A673 (cell line): ENCODE results near the gene FOXJ3. TPM values are rescaled to one million over a fixed set of nuclear protein-coding genes. Genes with fewer than 3 reads are reported as not detected.

Experiments
- BruUV-seq: library from RNA; stranded (reverse); fragments of 400-500 nt; replicated peaks from 2 replicates; lab custom pipeline; 2021; lab: Mats Ljungman, UMichigan
- CTCF ChIA-PET: fragments of 300-600 bp; sonication (Branson Sonifier 250); formaldehyde crosslinking; loops from one replicate; lab custom pipeline; 2022; ENCODE audit warnings: antibody characterized with exemption; lab: Charles Lee
- POLR2A ChIA-PET: fragments of 300-600 bp; sonication (Branson Sonifier 250); formaldehyde crosslinking; loops from one replicate; lab custom pipeline; 2022; ENCODE audit warnings: antibody characterized with exemption; ENCODE audit not compliant: low non-redundant PET; lab: Charles Lee
- DNase-seq: peaks from one replicate; pipeline ENCODE4 v3.0.0-alpha.2; 2015; ENCODE audit warnings: low spot score
- H3K27ac ChIP-seq: fragments of 200-600 bp; sonication (generic); 2 replicates; pipeline ENCODE4 v1.5.1; 2016; ENCODE audit warnings: mixed run types, low read depth, mild to moderate bottlenecking, mixed read lengths, antibody characterized with exemption, low read length; ENCODE audit not compliant: poor library complexity, severe bottlenecking
- H3K27me3 ChIP-seq: fragments of 200-600 bp; sonication (generic); replicated peaks from 2 replicates; pipeline ENCODE4 v1.6.1; 2017; ENCODE audit warnings: mixed run types, low read depth, mild to moderate bottlenecking, mixed read lengths, antibody characterized with exemption, low read length; ENCODE audit not compliant: insufficient read depth, poor library complexity
- H3K36me3 ChIP-seq: fragments of 200-600 bp; sonication (generic); 2 replicates; pipeline ENCODE4 v1.6.1; 2016; ENCODE audit warnings: mixed run types, mild to moderate bottlenecking, mixed read lengths, antibody characterized with exemption, low read length; ENCODE audit not compliant: insufficient read depth, poor library complexity, severe bottlenecking
- H3K4me1 ChIP-seq: fragments of 200-600 bp; sonication (generic); 2 replicates; pipeline ENCODE4 v1.6.1; 2017; ENCODE audit warnings: mixed run types, mild to moderate bottlenecking, mixed read lengths, antibody characterized with exemption, low read length; ENCODE audit not compliant: insufficient read depth, poor library complexity, severe bottlenecking
- H3K4me3 ChIP-seq: fragments of 200-600 bp; sonication (generic); 2 replicates; pipeline ENCODE4 v1.5.1; 2016; ENCODE audit warnings: low read depth, mixed run types, mild to moderate bottlenecking, mixed read lengths, low read length; ENCODE audit not compliant: poor library complexity, severe bottlenecking
- H3K9me3 ChIP-seq: fragments of 200-600 bp; sonication (generic); 2 replicates; pipeline ENCODE4 v1.6.1; 2016; ENCODE audit warnings: mixed run types, low read depth, mild to moderate bottlenecking, mixed read lengths, antibody characterized with exemption, low read length; ENCODE audit not compliant: poor library complexity, severe bottlenecking
- EZH2 ChIP-seq: fragments of 200-600 bp; sonication (generic); IDR thresholded peaks from 2 replicates; pipeline ENCODE4 v1.6.1; 2017; ENCODE audit warnings: borderline replicate concordance, low read depth, mild to moderate bottlenecking, mixed read lengths, antibody characterized with exemption, low read length; ENCODE audit not compliant: poor library complexity, severe bottlenecking
- intact Hi-C: fragments of 100-400 bp; cut with micrococcal nuclease; formaldehyde crosslinking; loops from one replicate; pipeline ENCODE4 v1.10.0; 2022; ENCODE audit not compliant: unreplicated experiment
- total RNA-seq: library from RNA; stranded (reverse); gene quantifications from 2 replicates; pipeline ENCODE4 v1.2.3, GENCODE V29; 2021
- TF ChIP-seq, protein P1 (sequence below): fragments of 300-800, 200-600 bp; sonication (generic); conservative IDR thresholded peaks from 2 replicates; pipeline ENCODE4 v1.5.1; 2017; ENCODE audit warnings: low read depth, mild to moderate bottlenecking, antibody characterized with exemption, low read length, moderate library complexity, mixed read lengths

FOXJ3 gene
- total RNA-seq, 1 experiment from 2014 or later, result 57.9 TPM

DNA sequence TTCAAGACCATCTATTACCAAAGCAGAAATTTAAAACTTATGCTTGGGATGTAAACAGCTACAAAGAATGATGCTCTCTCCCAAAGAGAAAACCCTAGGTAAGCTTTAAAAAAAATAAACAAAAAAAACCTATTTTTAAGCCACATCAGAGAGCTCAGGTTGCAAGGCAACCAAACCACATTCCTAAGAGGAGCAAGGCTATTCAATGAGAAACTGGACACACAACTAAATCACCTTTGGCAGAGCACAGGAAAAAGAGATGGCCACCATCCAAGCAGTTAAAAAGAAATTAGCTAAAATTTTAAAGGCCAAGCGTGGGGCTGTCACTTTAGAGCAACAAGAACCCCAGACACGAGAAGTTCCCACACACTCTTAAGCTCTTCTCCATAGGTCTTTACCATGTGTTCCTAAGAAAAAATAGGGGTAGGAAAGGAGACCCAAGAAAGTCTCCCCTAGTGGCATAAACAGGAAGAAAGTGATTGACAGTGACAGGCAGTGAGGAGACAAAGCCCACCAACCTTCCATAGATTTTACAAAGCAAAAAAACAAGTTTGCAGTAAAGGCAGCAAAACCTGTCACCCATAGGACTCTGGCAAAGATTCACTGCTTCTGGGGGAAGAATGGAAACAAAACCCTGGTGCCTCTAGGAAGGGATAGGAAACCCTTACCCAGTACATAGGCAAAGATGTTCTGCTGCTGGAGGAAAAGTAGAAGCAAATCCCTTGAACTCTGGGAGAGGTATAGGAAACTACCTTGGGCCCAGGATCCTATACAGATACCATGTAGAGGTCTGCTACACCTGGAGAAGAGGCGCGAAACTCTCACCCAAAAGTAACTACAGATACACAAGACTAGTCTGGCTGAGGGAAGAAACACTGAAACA is 68.5 kb downstream of the FOXJ3 start:
- POLR2A ChIA-PET, result no interaction called here
- TF ChIP-seq, protein P1, sequence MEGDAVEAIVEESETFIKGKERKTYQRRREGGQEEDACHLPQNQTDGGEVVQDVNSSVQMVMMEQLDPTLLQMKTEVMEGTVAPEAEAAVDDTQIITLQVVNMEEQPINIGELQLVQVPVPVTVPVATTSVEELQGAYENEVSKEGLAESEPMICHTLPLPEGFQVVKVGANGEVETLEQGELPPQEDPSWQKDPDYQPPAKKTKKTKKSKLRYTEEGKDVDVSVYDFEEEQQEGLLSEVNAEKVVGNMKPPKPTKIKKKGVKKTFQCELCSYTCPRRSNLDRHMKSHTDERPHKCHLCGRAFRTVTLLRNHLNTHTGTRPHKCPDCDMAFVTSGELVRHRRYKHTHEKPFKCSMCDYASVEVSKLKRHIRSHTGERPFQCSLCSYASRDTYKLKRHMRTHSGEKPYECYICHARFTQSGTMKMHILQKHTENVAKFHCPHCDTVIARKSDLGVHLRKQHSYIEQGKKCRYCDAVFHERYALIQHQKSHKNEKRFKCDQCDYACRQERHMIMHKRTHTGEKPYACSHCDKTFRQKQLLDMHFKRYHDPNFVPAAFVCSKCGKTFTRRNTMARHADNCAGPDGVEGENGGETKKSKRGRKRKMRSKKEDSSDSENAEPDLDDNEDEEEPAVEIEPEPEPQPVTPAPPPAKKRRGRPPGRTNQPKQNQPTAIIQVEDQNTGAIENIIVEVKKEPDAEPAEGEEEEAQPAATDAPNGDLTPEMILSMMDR, result 0 out of 2 replicates have a peak, but pooled peaks have one; percentile 13
- TF ChIP-seq EZH2, result no peak
- CTCF ChIA-PET, result no interaction called here

DNA sequence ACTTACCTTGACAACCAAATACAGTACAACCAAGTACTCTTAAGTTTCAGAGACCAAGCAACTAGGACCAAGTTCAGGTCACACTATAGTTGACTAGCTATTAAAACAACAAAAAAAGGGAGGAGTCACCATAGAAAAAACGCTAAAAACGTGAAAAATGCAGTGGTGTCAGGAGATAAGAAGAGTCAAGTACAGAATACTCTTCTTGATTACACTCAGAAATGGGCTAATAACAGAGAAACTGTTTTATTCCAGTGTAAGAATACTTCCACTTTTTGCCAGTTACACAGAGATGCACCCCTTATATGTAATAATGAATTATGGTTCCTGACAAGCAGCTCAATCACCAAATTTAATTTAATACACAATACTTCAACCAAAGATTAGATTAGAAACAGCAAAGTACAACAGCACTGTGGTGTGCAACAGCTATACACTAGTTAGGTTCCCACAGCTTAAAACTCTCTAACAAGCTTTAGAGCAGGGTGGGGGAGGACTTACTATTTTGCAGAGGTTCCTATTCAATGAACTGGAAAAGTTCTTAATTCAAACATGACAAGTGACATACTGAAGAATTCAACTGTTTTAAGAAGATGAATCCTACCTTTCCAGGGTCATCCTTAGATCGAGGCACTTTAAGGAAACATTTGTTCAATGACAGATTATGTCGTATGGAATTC is 70.4 kb downstream of the FOXJ3 start:
- peaks cover 9% of the 10 kb centered on the region for H3K4me1 ChIP-seq
- no TSS peak for BruUV-seq
- H3K4me3 ChIP-seq, result no peak overlapping the region
- no peak overlapping the region for H3K27ac ChIP-seq
- ChIA-PET POLR2A (no interaction called here), CTCF (no interaction called here)
- H3K36me3 ChIP-seq, result peaks cover 12% of the 10 kb centered on the region
- TF ChIP-seq EZH2, result no peak
- TF ChIP-seq, protein P1, result no peak
- intact Hi-C loops, result no loop called here
- H3K27me3 ChIP-seq, result no peaks in the 10 kb centered on the region
- no peak for DNase-seq
- H3K9me3 ChIP-seq, result no peaks in the 10 kb centered on the region

More for the DNA sequence above, 68.5 kb downstream of the FOXJ3 start:
- Histone ChIP-seq H3K36me3 (peaks cover 12% of the 10 kb centered on the region), H3K9me3 (no peaks in the 10 kb centered on the region), H3K4me3 (no peak overlapping the region), H3K27me3 (no peaks in the 10 kb centered on the region), H3K4me1 (no peaks in the 10 kb centered on the region), H3K27ac (no peak overlapping the region)
- BruUV-seq, result no TSS peak
- intact Hi-C loops, result no loop called here
- DNase-seq, result no peak

DNA sequence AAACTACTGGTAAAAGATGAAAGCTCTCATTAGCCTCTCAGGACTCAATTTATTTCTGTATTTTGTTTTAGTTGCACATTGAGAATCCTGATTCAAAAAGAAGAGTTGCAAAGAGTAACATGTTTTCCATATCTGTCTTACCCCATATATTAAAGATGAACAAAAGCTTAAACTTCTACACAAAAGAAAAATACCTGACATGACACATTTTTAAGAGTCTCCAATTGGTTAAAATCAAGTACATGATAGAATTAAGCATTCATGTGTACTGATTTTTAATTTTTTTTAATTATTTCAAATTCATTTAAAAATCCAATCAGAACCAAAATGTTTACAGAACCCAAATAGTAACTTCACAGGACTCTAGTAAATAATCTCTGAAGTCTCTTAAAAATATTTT is 72.0 kb downstream of the FOXJ3 start:
- BruUV-seq, result no TSS peak
- H3K4me1 ChIP-seq, result peaks cover 23% of the 10 kb centered on the region
- no peak overlapping the region for H3K4me3 ChIP-seq
- ChIA-PET POLR2A (no interaction called here), CTCF (no interaction called here)
- no peak overlapping the region for H3K27ac ChIP-seq
- intact Hi-C loops, result no loop called here
- H3K36me3 ChIP-seq, result peaks cover 12% of the 10 kb centered on the region
- no peak for TF ChIP-seq EZH2
- TF ChIP-seq, protein P1, result no peak
- DNase-seq, result no peak
- no peaks in the 10 kb centered on the region for H3K9me3 ChIP-seq
- H3K27me3 ChIP-seq, result no peaks in the 10 kb centered on the region
